ENCODE results near the gene COPZ1.
A peak's percentile ranks its signal among the peaks of the same experiment; 100 is the strongest.

Gene COPZ1

GRCh38 chr12:54379398-54380201 is 54.7 kb downstream of the COPZ1 start:
- DNase-seq, result peak; percentile 95

- no peak for DNase-seq
These were observed 56.2 kb downstream of the COPZ1 start for GRCh38 chr12:54381136-54381535.

DNA sequence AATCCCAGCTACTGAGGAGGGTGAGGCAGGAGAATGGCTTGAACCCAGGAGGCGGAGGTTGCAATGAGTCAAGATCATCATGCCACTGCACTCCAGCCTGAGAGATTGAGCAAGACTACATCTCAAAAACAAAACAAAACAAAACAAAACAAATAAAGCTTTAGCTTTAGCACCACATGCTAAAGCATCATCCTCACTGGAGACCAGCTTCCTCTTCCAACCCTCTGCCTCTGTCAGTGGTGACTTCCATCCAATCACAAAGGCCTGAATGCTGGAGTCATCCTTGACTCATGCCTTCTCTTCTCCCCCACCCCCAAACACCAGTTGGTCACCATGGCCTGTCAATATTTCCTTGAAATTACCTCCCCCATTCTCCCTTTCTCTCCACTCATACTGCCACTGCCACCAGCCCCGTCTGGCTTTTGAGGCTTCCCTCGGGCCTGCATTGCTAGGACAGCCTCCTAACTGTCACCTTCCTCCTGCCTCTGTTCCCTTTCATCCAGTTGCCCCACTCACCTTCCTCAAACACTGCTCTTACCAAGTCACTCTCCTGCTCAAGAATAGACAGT is 58.2 kb downstream of the COPZ1 start:
- peak; percentile 60 for DNase-seq

GRCh38 chr12:54384591-54385041 is 59.7 kb downstream of the COPZ1 start, which contains the start of gene ZNF385A:
ZNF385A (minus strand) TSS chr12:54384733; CDS start chr12:54384514, 219 bp downstream.
- DNase-seq, result peak; percentile 81

GRCh38 chr12:54385251-54385914 is 60.5 kb downstream of the COPZ1 start:
- DNase-seq, result no peak

DNA sequence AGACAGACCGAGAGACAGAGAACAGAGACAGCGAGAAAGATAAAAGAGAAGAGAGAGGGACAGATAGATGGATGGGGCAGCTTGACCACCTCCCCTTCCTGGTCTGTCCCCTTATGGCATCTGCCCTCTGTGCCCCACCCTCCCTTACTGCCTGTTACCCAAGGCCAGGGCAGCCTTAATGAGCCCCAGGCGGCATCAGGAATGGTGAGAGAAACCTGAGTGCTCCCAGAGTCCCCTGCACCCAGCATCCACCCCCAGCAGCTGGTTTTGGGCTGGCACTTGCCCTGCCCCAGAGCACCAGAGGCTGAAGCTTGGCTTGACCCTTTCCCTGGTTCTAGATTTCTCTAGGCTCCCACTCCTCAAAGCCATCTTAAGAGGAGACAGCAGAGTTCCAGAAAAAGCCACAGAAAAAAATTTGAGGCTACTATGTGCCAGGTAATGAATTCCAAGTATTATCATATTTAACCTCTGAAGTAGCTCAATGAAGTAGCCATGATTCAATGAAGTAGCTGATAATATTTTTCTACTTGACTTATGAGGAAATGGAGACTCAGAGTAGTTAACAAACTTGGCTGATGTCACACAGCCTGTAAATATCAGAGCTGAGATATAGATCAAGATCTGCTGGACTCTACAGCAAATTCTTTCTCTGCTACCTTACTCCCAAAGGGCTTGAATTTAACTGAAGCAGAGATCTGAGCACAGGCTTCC is 61.6 kb downstream of the COPZ1 start:
- no peak for DNase-seq

DNA sequence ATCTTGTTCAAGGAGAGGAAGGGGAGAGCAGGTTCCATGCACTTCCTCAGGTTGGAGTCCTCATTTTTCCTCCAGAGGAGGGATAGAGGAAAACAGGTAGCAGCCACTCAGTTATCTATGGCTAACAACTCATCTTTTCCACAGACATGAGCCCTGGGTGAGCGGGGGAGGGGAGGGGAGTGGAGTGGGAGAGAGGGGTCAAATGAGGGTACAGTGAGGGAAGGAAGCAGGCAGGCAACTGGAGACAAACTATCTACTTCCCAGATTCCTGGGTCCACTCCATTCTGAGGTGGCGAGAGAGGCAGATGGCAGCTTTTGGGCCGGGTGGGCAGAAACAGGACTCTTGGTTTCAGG is 62.2 kb downstream of the COPZ1 start:
- DNase-seq, result no peak

DNA sequence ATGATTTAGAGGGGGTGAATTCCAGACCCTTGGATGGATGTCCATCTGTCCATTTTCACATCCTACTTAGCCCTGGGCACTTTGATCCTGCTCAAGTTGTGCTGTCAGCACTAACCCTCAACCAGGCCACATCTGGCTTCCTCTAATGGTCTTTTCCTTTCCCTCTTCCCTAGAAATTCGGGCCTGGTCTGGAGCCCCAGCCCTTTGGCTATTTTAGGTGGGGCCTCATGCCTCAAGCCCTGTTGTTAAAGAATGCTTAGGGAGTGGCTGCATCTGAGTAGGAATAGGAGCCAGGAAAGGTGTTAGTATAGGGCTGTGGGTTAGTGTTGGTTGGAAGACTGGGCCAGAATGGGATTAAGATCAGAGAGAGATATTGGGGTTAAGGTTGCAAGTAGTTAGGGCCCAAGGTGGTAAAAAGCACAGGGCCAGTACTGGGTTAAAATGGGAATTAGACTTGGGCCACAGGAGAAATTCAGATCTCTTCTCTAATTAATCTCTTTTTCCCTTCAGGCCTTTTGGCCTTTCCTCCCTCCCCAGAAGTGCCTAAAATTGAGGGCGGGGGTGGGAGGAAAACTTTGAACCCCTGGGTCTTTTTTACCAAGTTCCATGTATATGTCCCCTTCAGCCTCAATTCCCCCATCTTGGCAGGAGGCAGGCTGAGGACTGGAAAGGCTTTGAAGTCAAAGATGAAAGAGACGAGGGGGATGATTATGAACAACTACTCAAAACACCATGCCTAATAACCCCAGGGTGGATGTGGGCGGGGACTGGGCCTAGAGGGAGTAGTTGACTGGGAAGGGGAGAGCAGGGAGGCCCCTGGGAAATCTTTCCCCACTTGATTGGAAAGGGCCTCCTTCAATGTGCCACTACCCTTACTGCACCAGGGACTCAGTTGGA is 63.6 kb downstream of the COPZ1 start:
- DNase-seq, result no peak

- DNase-seq, result no peak
These were observed 64.2 kb downstream of the COPZ1 start for GRCh38 chr12:54389134-54389508.

- DNase-seq, result no peak
These were observed 64.8 kb downstream of the COPZ1 start for GRCh38 chr12:54389607-54390175.

GRCh38 chr12:54390176-54390667 is 65.3 kb downstream of the COPZ1 start:
- no peak for DNase-seq

DNA sequence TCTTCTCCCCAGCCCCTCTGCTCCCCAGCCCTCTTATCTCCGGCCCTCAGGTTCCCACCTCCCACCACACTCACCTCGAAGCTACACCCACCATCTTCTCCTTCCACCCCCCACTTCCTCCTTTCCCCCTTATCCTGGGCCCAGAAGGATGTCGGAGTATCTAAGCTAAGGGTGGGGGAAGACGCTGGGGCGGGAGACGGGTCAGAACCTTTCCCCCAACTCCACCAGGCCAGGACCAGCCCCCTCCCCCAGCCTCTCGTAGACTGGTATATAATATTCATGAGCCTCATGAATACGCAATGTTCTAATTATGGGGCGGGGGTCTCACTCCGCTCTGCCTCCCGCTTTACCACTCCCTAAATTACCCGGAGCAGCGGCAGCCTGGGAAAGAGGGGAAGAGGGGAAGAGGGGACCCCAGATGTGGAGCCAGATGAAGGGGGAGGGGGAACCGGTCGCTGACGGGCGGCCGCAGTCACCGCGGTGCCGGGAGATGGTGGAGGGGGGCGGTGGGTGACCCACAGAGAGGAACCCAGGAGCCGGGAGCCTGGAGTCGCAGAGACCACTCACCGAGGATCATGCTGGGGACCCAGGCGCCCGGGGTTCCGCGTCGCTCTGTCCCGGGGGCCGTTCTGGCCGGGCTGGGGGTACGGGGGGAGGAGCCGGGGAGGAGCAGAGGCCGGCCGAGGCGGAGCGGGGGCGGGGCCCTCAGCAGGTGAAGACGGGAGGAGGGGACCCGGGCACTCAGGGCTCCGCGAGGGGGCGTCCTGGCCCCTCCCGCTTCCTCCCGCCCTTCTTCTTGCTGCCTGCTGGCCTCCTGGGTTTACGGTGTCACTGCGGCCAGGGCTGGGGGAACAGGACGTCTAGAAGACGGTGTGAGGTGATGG is 66.0 kb downstream of the COPZ1 start:
- peak; percentile 88 for DNase-seq

GRCh38 chr12:54392485-54393206 is 67.7 kb downstream of the COPZ1 start:
- no peak for DNase-seq

- no peak for DNase-seq
These were observed 68.3 kb downstream of the COPZ1 start for GRCh38 chr12:54393207-54393609.

GRCh38 chr12:54393743-54394142 is 68.8 kb downstream of the COPZ1 start:
- DNase-seq, result no peak

- DNase-seq, result peak; percentile 84
These were observed 69.4 kb downstream of the COPZ1 start for GRCh38 chr12:54394281-54394719.

GRCh38 chr12:54394986-54395385 is 70.1 kb downstream of the COPZ1 start:
- no peak for DNase-seq

GRCh38 chr12:54395545-54395944 is 70.6 kb downstream of the COPZ1 start:
- no peak for DNase-seq

DNA sequence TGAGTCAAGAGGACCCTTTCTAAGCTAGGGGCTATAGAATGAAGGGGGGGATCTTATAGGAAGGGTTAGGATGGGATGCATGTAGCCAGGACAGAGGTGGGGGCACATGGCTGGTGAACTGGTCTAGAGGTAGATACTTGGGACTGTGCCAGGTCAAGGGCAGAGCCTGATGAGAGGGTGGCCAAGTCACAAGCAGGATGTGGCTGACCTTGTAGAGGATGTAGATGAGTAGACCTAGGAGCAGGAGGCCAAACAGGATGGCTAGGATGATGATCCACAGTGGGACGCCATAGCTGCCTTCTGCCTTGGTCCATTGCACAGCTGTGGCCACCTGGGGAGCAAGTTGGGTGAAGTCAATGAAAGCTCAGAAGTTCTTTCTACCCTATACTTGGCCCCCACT is 72.2 kb downstream of the COPZ1 start:
- DNase-seq, result no peak

- DNase-seq, result no peak
These were observed 73.3 kb downstream of the COPZ1 start for GRCh38 chr12:54398218-54398617.

Data from hematopoietic multipotent progenitor cell treated with erythropoietin and hydrocortisone succinate and interleukin-3 and kit ligand, for 4 days (in vitro differentiated cells).